Measurements from ENCODE around the gene NOC4L.

NOC4L gene

GRCh38 chr12:132196038-132196872 lies 52.0 kb downstream of the NOC4L start:
- DNase-seq (ENCODE audit: low read depth) = no peak
- H3K4me3 ChIP-seq (ENCODE audit: low read depth, low read length) = no peak overlapping the region
- no peak for TF ChIP-seq CTCF (IDR thresholded peaks at IDR 0.05; ENCODE audit: low read depth, low read length, missing control alignments)

- TF ChIP-seq CTCF (IDR thresholded peaks at IDR 0.05; ENCODE audit: low read depth, low read length, missing control alignments) = no peak
- DNase-seq (ENCODE audit: low read depth) = no peak
- no peak overlapping the region for H3K4me3 ChIP-seq (ENCODE audit: low read depth, low read length)
Observed at GRCh38 chr12:132196873-132197390, 52.7 kb downstream of the NOC4L start.

- DNase-seq (ENCODE audit: low read depth) = no peak
- H3K4me3 ChIP-seq (ENCODE audit: low read depth, low read length) = no peak overlapping the region
- no peak for TF ChIP-seq CTCF (IDR thresholded peaks at IDR 0.05; ENCODE audit: low read depth, low read length, missing control alignments)
Observed at GRCh38 chr12:132197581-132198354, 53.5 kb downstream of the NOC4L start.

GRCh38 chr12:132199101-132199500 lies 54.8 kb downstream of the NOC4L start:
- TF ChIP-seq CTCF (IDR thresholded peaks at IDR 0.05; ENCODE audit: low read depth, low read length, missing control alignments) = no peak
- DNase-seq (ENCODE audit: low read depth) = no peak
- no peak overlapping the region for H3K4me3 ChIP-seq (ENCODE audit: low read depth, low read length)

GRCh38 chr12:132199526-132200319 lies 55.5 kb downstream of the NOC4L start:
- DNase-seq (ENCODE audit: low read depth) = no peak
- no peak for TF ChIP-seq CTCF (IDR thresholded peaks at IDR 0.05; ENCODE audit: low read depth, low read length, missing control alignments)
- H3K4me3 ChIP-seq (ENCODE audit: low read depth, low read length) = no peak overlapping the region

- no peak for TF ChIP-seq CTCF (IDR thresholded peaks at IDR 0.05; ENCODE audit: low read depth, low read length, missing control alignments)
- DNase-seq (ENCODE audit: low read depth) = no peak
Observed at GRCh38 chr12:132200800-132201199, 56.5 kb downstream of the NOC4L start.

More at GRCh38 chr12:132200800-132201199, 56.5 kb downstream of the NOC4L start:
- no peak overlapping the region for H3K4me3 ChIP-seq (ENCODE audit: low read depth, low read length)

Measured in GM12864 (cell line).